Stimulated activated CD4-positive, alpha-beta T cell treated with anti-CD3 and anti-CD28 coated beads, Interleukin-12 subunit alpha, Interleukin-12 subunit beta, amount 100 ng/mL, for 24 hours (primary cell): Measurements from ENCODE around the gene ARHGAP24.

Experiments
- DNase-seq, 2 experiments: peaks; one replicate each; pipeline ENCODE4 v3.0.0-alpha.2; 2020; ENCODE audit warnings: low read depth in 2 of 2

ARHGAP24 gene

GRCh38 chr4:85738721-85739120, 263.8 kb downstream of the ARHGAP24 start:
- no peak for DNase-seq

GRCh38 chr4:85740431-85740861, 265.5 kb downstream of the ARHGAP24 start:
- no peak for DNase-seq

- DNase-seq, result no peak
These were observed 266.4 kb downstream of the ARHGAP24 start for GRCh38 chr4:85741381-85741780.

DNA sequence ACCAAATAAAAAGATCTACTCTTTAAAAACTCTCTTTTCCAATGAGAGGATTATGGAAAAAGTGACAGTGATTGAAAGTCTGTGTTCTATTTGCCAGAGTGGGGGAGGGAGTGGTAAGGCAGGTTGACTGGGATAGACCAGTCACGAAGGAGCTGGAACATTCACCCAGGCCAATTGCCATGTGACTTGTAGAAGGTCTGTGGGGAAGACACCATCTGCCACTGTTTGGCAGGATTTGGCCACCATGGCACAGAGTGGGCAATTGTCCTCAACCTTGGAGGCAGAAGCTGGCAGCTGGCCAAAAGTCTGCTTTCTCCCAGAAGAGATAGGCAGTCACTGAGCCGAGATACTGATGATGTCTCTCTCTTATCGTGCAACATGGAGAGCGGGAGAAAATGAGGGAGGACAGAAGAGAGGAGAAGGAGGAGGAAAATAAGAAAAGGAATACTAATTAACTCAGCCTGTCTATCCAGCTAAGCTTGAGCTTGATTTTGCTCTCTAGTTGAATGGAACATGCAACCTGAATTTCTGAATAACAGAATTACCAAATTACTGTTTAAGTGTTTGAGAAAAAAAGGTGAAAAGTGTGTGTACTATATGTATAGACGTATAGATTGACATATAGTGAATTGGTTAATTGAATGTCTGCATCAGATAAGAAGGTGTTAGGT, 267.1 kb downstream of the ARHGAP24 start:
- DNase-seq, result no peak

DNA sequence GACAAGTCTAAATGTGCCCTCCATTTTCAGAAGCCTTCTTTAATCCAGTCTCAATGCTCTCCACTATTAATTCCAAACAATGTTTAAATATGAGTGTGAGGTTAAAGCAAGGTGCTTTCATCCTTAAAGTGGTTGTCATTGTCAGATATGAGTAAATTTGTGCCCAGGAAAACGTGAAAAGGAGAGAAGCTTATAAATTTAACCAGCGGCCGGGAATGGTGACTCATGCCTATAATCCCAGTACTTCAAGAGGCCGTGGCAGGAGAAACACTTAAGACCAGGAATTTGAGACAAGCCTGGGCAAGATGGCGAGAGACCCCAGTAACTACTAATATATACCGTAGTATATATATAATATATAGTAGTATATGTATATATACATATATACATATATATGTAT, 270.0 kb downstream of the ARHGAP24 start:
- DNase-seq, result no peak

GRCh38 chr4:85745939-85746338, 271.0 kb downstream of the ARHGAP24 start:
- DNase-seq, result no peak

GRCh38 chr4:85747882-85748491, 273.0 kb downstream of the ARHGAP24 start:
- no peak for DNase-seq

- DNase-seq, result no peak
These were observed 273.7 kb downstream of the ARHGAP24 start for GRCh38 chr4:85748654-85749053.

DNA sequence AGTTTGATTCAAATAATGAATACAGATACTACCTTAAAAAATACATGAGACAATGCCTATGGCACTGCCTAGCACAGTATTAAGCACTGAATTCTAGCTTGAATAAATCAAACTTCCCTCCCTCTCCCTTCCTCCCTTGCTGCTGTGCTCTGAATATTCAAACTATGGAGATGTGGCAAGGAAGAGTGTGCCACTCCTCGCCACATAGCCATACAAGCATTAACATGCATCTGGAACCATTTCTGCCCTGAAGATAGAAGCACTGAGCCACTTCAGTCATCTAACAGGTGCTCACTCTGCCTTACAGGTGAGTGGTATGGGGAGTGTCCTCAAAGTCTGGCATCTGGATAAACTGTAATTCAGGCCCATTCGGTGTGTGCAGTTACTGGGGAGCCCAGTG, 276.9 kb downstream of the ARHGAP24 start:
- DNase-seq, result no peak

GRCh38 chr4:85755285-85755684, 280.3 kb downstream of the ARHGAP24 start:
- DNase-seq, result no peak

DNA sequence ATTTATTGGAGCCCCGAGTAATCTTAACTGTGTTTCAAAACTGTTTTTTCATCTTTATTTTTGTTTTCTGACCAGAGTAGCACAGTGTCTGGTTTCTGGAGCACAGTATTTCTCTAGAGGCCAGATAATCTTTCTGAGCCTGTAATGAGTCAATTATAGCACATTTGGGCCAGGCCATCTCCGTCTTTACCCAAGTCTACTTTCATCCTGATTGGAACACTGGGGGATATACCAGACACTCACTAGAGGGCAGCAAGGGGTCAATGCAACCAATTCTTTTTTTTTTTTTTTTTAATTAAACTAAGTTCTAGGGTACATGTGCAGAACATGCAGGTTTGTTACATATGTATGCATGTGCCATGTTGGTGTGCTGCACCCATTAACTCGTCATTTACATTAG, 282.0 kb downstream of the ARHGAP24 start:
- no peak for DNase-seq

- DNase-seq, result no peak
These were observed 284.4 kb downstream of the ARHGAP24 start for GRCh38 chr4:85759388-85759787.

DNA sequence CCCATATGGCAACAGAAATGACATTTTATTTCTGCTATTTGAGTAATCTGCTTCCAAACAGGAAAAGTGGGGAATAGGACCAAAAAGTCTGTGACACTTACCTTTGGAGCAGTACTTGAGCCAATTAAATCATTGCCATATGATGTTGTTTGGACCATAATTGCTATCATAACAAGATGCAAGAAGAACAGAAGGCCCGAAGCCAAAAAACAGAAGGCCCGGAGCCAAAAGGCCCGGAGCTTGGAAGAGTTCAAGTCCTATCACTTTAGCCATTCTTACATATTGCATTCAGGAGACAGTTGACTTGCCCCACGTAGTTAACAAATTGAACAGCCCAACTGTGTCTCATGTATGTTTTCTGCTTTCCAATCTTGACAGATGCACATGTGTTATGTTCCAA, 285.6 kb downstream of the ARHGAP24 start:
- no peak for DNase-seq

DNA sequence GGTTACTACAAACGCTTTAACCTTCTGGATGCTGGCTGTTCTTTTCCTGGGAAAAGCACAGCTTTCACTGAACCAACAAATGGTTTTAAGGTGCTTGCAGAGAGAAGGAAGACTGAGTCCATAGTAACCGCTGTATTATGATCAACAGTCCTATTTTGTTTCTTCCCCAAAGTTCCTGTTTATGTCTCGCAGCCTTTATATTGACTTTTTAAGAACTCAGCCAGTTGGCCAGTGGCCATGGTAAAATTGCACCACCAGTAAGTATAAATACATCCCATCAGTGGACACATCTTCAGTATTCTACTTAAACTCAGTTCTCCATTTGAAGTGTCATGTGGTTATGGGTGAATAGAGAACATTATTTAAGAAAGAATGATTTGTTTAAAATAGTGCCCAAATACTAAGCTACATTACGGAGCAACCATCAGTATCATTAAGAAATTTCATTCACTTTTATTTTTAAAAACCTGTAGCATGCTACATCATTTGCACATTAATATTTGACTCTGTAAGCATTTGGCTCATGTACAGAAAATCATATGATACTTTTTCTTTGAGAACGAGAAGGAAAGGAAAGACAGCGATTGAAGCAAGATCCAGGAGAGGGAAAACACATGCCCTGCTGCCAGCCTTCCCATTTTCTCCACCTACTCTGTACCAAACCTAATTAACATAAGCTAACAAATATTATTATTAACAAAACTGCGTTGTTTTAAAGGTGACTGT, 287.0 kb downstream of the ARHGAP24 start:
- no peak for DNase-seq

DNA sequence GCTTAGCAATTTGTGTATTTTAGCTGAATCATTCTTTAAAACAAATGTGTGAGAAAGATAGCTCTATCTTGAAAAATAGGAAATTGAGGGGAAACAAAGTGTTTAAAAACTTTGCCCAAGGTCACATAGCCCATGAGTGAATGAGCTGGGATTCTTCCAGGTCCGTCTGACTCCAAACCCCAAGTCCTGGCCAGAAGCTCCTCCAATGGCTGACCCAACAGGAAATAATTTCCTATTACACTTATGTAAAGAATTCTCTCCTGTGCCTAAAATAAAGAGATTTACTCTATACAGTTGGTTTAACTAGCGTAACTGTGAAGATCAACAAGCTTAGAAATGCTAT, 287.6 kb downstream of the ARHGAP24 start:
- no peak for DNase-seq

- DNase-seq, result no peak
These were observed 288.3 kb downstream of the ARHGAP24 start for GRCh38 chr4:85763202-85763601.

- no peak for DNase-seq
These were observed 292.7 kb downstream of the ARHGAP24 start for GRCh38 chr4:85767649-85768048.

DNA sequence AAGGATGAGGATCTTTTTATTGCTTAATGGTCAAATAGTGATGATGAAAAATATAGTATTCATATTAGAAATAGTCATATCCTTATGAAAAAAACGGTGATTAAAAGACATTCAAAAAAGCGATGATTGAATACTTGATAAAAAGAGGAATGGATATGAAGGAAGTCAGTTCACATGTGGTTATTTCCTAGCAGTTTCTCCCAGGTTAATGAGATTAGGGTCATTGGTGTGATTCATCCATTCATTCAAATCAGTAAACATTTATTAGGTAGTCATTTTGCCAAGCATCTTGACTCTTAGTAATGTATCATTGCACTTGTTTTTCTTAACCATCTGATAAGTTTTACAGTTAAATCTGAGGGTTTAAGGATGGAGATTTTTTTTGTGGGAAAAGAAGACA, 294.1 kb downstream of the ARHGAP24 start:
- DNase-seq, result no peak

DNA sequence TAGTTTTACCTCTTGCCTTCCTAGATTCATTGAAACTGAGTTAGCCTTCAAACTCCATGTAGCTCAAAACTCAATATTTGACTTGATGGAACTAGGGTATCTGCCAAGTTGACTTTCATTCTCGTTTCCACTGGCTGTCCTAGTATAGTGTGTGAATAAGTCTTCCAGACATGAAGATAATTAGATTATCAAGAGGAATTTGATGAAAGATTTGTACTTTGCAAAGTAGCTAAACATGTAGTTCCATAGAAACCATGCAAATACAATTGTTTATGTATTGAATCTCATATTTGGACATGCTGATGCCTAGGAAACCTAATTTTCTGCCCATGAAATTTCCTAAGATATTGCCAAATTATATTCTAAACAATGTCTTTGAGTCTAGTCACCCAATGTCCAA, 297.5 kb downstream of the ARHGAP24 start:
- DNase-seq, result no peak

- DNase-seq, result no peak
These were observed 298.4 kb downstream of the ARHGAP24 start for GRCh38 chr4:85773372-85773771.

- DNase-seq, result no peak
These were observed 299.1 kb downstream of the ARHGAP24 start for GRCh38 chr4:85774000-85774399.

GRCh38 chr4:85774489-85774888, 299.5 kb downstream of the ARHGAP24 start:
- DNase-seq, result no peak

- no peak for DNase-seq
These were observed 301.1 kb downstream of the ARHGAP24 start for GRCh38 chr4:85776096-85776495.
